GM10248 (cell line): ENCODE measurements around the gene ATP7A.

Experiments
- CTCF ChIA-PET: fragments of 300-600 bp; sonication (Branson Sonifier 250); formaldehyde crosslinking; extraction: SDS; loops from one replicate; lab custom pipeline; 2021; ENCODE audit warnings: antibody characterized with exemption; lab: Yijun Ruan, JAX
- POLR2A ChIA-PET: fragments of 350-650 bp; sonication (Branson Sonifier 250); formaldehyde crosslinking; extraction: SDS; loops from one replicate; lab custom pipeline; 2020; ENCODE audit warnings: antibody characterized with exemption; lab: Yijun Ruan, JAX
- DNase-seq: peaks from one replicate; pipeline ENCODE4 v3.0.0; 2012; ENCODE audit errors: extremely low spot score
- CTCF ChIP-seq: IDR thresholded peaks from 2 replicates; pipeline ENCODE4 v1.5.1; 2012; ENCODE audit warnings: mild to moderate bottlenecking, low read depth; ENCODE audit errors: extremely low read depth, missing control alignments, control extremely low read depth

ATP7A gene

DNA sequence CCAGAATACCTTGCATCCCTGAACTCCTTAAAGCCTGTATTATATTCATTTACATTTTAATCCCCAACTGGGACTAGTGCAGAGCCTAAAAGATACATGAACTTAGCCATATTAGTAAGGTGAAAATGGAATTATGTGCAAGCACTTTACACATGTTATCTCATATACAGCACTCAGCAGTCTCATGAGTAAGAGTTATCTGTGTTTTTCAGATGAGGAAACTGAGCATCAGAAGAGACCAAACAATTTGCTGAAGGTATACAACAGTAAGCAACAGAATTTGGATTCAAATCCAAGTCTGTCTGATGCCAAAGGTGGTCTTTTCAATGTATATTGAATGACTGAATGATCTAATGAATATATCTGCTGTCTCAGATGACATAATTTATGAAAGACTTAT, 12.3 kb downstream of the ATP7A start:
- ChIA-PET CTCF (no interaction called here), POLR2A (no interaction called here)
- no peak for DNase-seq
- no peak for TF ChIP-seq CTCF

DNA sequence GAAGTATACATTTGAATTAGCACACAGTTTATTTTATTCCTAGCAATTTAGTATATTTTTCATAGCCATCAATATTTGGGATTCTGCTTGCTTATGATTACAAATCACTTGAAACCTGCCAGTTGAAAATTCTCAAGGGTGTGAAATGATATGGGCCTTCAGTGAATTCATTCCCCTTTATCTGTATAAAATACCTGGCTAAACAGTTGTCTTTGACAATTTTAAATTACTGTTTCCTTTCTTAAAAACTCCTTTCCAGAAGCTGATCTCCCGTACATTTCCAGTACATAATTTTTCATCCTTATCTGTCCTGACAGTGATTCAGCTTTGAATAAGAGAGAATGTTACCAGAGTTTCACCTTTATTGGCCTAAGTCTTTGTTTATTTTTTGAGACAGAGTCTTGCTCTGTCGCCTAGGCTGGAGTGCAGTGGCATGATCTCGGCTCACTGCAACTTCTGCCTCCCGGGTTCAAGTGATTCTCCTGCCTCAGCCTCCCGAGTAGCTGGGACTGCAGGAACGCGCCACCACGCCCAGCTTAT, 13.9 kb downstream of the ATP7A start:
- CTCF ChIA-PET: interaction anchor here (1.4 kb wide), 1 partner anchor 25 kb away, joined by 3 read pairs; the partner anchor contains the start of gene COX7B
- POLR2A ChIA-PET: no interaction called here
- TF ChIP-seq CTCF: no peak

GRCh38 chrX:77925764-77926163, 15.3 kb downstream of the ATP7A start:
- DNase-seq: no peak
- TF ChIP-seq CTCF: no peak
- POLR2A ChIA-PET: no interaction called here
- CTCF ChIA-PET: interaction anchor here (1.4 kb wide), 1 partner anchor 26 kb away, joined by 3 read pairs; the partner anchor contains the start of gene COX7B

More for the DNA sequence above, 13.9 kb downstream of the ATP7A start:
- DNase-seq: no peak

DNA sequence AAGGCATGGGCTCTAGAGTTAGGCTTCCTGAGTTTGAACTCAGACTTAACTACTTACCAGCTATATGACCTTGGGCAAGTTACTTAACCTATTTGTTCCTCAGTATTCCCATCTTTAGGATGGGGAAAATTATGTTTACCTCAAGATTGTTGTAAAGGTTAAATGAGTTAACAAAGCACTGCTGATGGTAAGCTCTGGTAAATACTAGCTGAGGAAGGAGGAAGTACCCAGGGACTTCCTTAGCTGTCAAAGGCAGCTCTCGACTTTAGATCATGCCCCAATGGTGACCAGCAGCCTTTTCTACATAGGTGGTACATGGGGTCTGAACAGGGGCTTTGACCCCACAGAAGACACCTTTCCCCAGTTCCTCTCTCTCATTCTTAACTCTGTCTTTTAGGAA, 20.1 kb downstream of the ATP7A start:
- POLR2A ChIA-PET: no interaction called here
- no peak for DNase-seq
- no peak for TF ChIP-seq CTCF
- CTCF ChIA-PET: interaction anchor here (0.9 kb wide), 1 partner anchor 17 kb away, joined by 3 read pairs; no protein-coding TSS in a partner anchor

GRCh38 chrX:77935886-77936285, 25.4 kb downstream of the ATP7A start:
- POLR2A ChIA-PET: no interaction called here
- TF ChIP-seq CTCF: no peak
- DNase-seq: no peak
- CTCF ChIA-PET: interaction anchor here (1.3 kb wide), 1 partner anchor 17 kb away, joined by 3 read pairs; no protein-coding TSS in a partner anchor

DNA sequence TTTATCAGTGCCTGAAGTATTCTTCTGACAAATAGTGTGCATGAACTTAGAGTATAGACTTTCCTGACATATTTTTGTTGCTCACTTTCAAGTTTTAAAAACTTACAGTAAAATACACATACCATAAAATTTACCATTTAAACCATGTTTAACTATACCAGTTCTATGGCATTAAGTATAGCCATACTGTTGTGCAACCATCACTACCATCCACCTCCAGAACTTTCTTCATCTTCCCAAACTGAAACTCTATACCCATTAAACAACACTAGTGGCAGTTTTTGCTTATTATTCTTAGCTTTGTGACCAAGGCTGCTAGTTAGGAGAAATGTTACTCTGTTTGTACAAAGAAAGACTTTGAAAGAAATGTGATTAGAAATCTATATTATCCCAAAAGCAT, 25.8 kb downstream of the ATP7A start:
- ChIA-PET CTCF (interaction anchor here (1.3 kb wide), 1 partner anchor 17 kb away, joined by 3 read pairs; no protein-coding TSS in a partner anchor), POLR2A (no interaction called here)
- DNase-seq: no peak
- no peak for TF ChIP-seq CTCF
